IMR-90 (cell line): ENCODE measurements around the gene LDB2. TPM values are rescaled to one million over a fixed set of nuclear protein-coding genes. Genes with fewer than 3 reads are reported as not detected.

Experiments
- ATAC-seq: fragments of 200-7000 bp; cut with Tn5 transposase; 2 replicates; pipeline ENCODE4 v1.9.1; 2020; ENCODE audit warnings: low read depth, mild to moderate bottlenecking, moderate library complexity
- BruUV-seq: library from RNA; stranded (reverse); fragments of 400-500 nt; replicated peaks from 2 replicates; lab custom pipeline; 2021; lab: Mats Ljungman, UMichigan
- CTCF ChIA-PET: fragments of 300-600 bp; formaldehyde crosslinking; extraction: SDS; loops from one replicate; lab custom pipeline; 2021; ENCODE audit warnings: antibody characterized with exemption; lab: Yijun Ruan, JAX
- POLR2A ChIA-PET: fragments of 300-600 bp; sonication (Branson Sonifier 250); formaldehyde crosslinking; loops from one replicate; lab custom pipeline; 2022; ENCODE audit warnings: antibody characterized with exemption; ENCODE audit not compliant: unreplicated experiment; lab: Charles Lee
- DNase-seq: peaks from one replicate; pipeline ENCODE4 v3.0.0; 2013
- H2AFZ ChIP-seq: replicated peaks from 2 replicates; pipeline ENCODE3; 2013; ENCODE audit warnings: low read length, mild to moderate bottlenecking; ENCODE audit not compliant: poor library complexity
- H2AK5ac ChIP-seq: 2 replicates; pipeline ENCODE4 v1.6.1; 2013; ENCODE audit warnings: low read depth, low read length, inconsistent platforms
- H2AK9ac ChIP-seq: replicated peaks from 2 replicates; pipeline ENCODE3; 2013; ENCODE audit warnings: mild to moderate bottlenecking, low read depth, low read length, moderate library complexity; ENCODE audit not compliant: poor library complexity
- H2BK120ac ChIP-seq: 2 replicates; pipeline ENCODE4 v1.6.1; 2013; ENCODE audit warnings: low read depth, low read length, inconsistent platforms
- H2BK15ac ChIP-seq: 3 replicates; pipeline ENCODE4 v1.6.1; 2013; ENCODE audit warnings: low read depth, low read length, inconsistent platforms
- H2BK20ac ChIP-seq: 2 replicates; pipeline ENCODE4 v1.6.1; 2013; ENCODE audit warnings: low read depth, mild to moderate bottlenecking, inconsistent platforms, low read length, moderate library complexity
- H2BK5ac ChIP-seq: 2 replicates; pipeline ENCODE4 v1.6.1; 2013; ENCODE audit warnings: mild to moderate bottlenecking, low read depth, low read length, inconsistent platforms; ENCODE audit not compliant: poor library complexity, severe bottlenecking
- H3K14ac ChIP-seq: replicated peaks from 2 replicates; pipeline ENCODE4 v1.6.1; 2013; ENCODE audit warnings: low read depth, low read length, inconsistent platforms
- H3K18ac ChIP-seq: 2 replicates; pipeline ENCODE4 v1.6.1; 2013; ENCODE audit warnings: low read depth, low read length, control low read depth
- H3K23ac ChIP-seq: 2 replicates; pipeline ENCODE4 v1.6.1; 2013; ENCODE audit warnings: low read depth, low read length, inconsistent platforms
- H3K27ac ChIP-seq: 2 replicates; pipeline ENCODE4 v1.5.1; 2013; ENCODE audit warnings: mild to moderate bottlenecking, control low read depth, low read length; ENCODE audit not compliant: insufficient read depth
- H3K27me3 ChIP-seq: 2 replicates; pipeline ENCODE4 v1.6.1; 2013; ENCODE audit warnings: low read length; ENCODE audit not compliant: control insufficient read depth, insufficient read depth
- H3K36me3 ChIP-seq: 2 replicates; pipeline ENCODE4 v1.6.1; 2013; ENCODE audit warnings: low read length, mixed read lengths; ENCODE audit not compliant: control insufficient read depth, insufficient read depth
- H3K4ac ChIP-seq: 2 replicates; pipeline ENCODE4 v1.6.1; 2013; ENCODE audit warnings: low read depth, low read length, inconsistent platforms
- H3K4me1 ChIP-seq: 2 replicates; pipeline ENCODE4 v1.6.1; 2013; ENCODE audit warnings: low read length, mixed read lengths; ENCODE audit not compliant: control insufficient read depth, insufficient read depth
- H3K4me2 ChIP-seq: 2 replicates; pipeline ENCODE4 v1.6.1; 2013; ENCODE audit warnings: low read depth, mild to moderate bottlenecking, control low read depth, low read length, moderate library complexity
- H3K4me3 ChIP-seq: 2 replicates; pipeline ENCODE4 v1.5.1; 2013; ENCODE audit warnings: low read depth, mild to moderate bottlenecking, control low read depth, low read length, moderate library complexity; ENCODE audit not compliant: insufficient read depth
- H3K56ac ChIP-seq: 2 replicates; pipeline ENCODE4 v1.6.1; 2013; ENCODE audit warnings: low read length, inconsistent platforms; ENCODE audit not compliant: insufficient read depth; ENCODE audit errors: extremely low read depth
- H3K79me1 ChIP-seq, 2 experiments: 2 replicates each; pipeline ENCODE4 v1.6.1; 2013; ENCODE audit warnings: low read length in 2 of 2, inconsistent platforms in 1 of 2, low read depth in 1 of 2
- H3K9ac ChIP-seq: 2 replicates; pipeline ENCODE4 v1.6.1; 2013; ENCODE audit warnings: low read depth, low read length, control low read depth
- H3K9me1 ChIP-seq: 2 replicates; pipeline ENCODE4 v1.6.1; 2013; ENCODE audit warnings: low read length, inconsistent platforms; ENCODE audit not compliant: insufficient read depth
- H3K9me3 ChIP-seq: 2 replicates; pipeline ENCODE4 v1.6.1; 2013; ENCODE audit warnings: low read length; ENCODE audit not compliant: control insufficient read depth, insufficient read depth
- H4K20me1 ChIP-seq: 2 replicates; pipeline ENCODE4 v1.6.1; 2013; ENCODE audit warnings: low read length, inconsistent platforms; ENCODE audit not compliant: insufficient read depth
- H4K5ac ChIP-seq: 2 replicates; pipeline ENCODE4 v1.6.1; 2013; ENCODE audit warnings: mild to moderate bottlenecking, low read depth, low read length, control low read depth
- H4K8ac ChIP-seq, 2 experiments: 2 replicates each; pipeline ENCODE4 v1.6.1; 2013; ENCODE audit warnings: low read depth in 2 of 2, low read length in 2 of 2, control low read depth in 1 of 2, inconsistent platforms in 1 of 2
- H4K91ac ChIP-seq: 2 replicates; pipeline ENCODE4 v1.6.1; 2013; ENCODE audit warnings: low read depth, low read length, inconsistent platforms; ENCODE audit not compliant: insufficient read depth
- CEBPB ChIP-seq: IDR thresholded peaks from 2 replicates; pipeline ENCODE4 v1.6.1; 2012; ENCODE audit warnings: low read depth, low read length, improper control_type of control experiment
- CTCF ChIP-seq: conservative IDR thresholded peaks from 2 replicates; pipeline ENCODE4 v1.5.1; 2012; ENCODE audit warnings: mild to moderate bottlenecking, low read depth, low read length, improper control_type of control experiment
- FOS ChIP-seq: fragments of 150-350 bp; IDR thresholded peaks from 2 replicates; pipeline ENCODE4 v1.6.1; 2016; ENCODE audit warnings: low read depth, low read length
- MAFK ChIP-seq: IDR thresholded peaks from 2 replicates; pipeline ENCODE4 v1.6.1; 2012; ENCODE audit warnings: low read depth, low read length, improper control_type of control experiment
- MAZ ChIP-seq: IDR thresholded peaks from 2 replicates; pipeline ENCODE4 v1.6.1; 2012; ENCODE audit warnings: low read depth, mild to moderate bottlenecking, low read length, improper control_type of control experiment, moderate library complexity, borderline replicate concordance
- NFE2L2 ChIP-seq: fragments of 150-350 bp; IDR thresholded peaks from 2 replicates; pipeline ENCODE4 v1.6.1; 2016; ENCODE audit warnings: low read depth, mild to moderate bottlenecking, low read length
- POLR2A ChIP-seq: IDR thresholded peaks from 2 replicates; pipeline ENCODE4 v1.6.1; 2012; ENCODE audit warnings: mild to moderate bottlenecking, low read depth, low read length
- RAD21 ChIP-seq: IDR thresholded peaks from 2 replicates; pipeline ENCODE4 v1.6.1; 2012; ENCODE audit warnings: low read length, improper control_type of control experiment
- SMC3 ChIP-seq: fragments of 150-350 bp; IDR thresholded peaks from 2 replicates; pipeline ENCODE4 v1.6.1; 2016; ENCODE audit warnings: low read depth, mild to moderate bottlenecking, antibody characterized with exemption, low read length, moderate library complexity
- WGBS, 2 experiments: methylation state at CpG; one replicate each; pipeline versions ENCODE4 v1.1.5 to v1.1.7; 2013; ENCODE audit warnings: missing lambda C conversion rate in 2 of 2; ENCODE audit not compliant: insufficient read length in 1 of 2; ENCODE audit errors: extremely low coverage in 2 of 2; 5-methylcytosine and 5-hydroxymethylcytosine counted together
- dilution Hi-C: fragments of 300-500 bp; cut with HindIII; formaldehyde crosslinking; loops from one replicate; pipeline ENCODE4 v1.14.3; 2018; ENCODE audit warnings: low sequenced_read_pairs; ENCODE audit not compliant: unreplicated experiment
- in situ Hi-C: fragments of 300-500 bp; cut with MboI; formaldehyde crosslinking; loops from 3 replicates; pipeline ENCODE4 v1.14.3; 2019; ENCODE audit warnings: low sequenced_read_pairs, inconsistent platforms, mixed read lengths
- intact Hi-C: fragments of 100-400 bp; cut with micrococcal nuclease; formaldehyde crosslinking; loops from 2 replicates; pipeline ENCODE4 v1.10.0; 2022
- polyA plus RNA-seq, 3 experiments: library from polyadenylated mRNA; depleted of rRNA; stranded (reverse); fragments of >200 nt; gene quantifications; 2 replicates each; pipeline ENCODE4 v1.2.3, GENCODE V29; 2012; ENCODE audit warnings: low replicate concordance in 1 of 3
- total RNA-seq: library from RNA; depleted of rRNA; stranded (reverse); fragments of >200 nt; gene quantifications from 2 replicates; pipeline ENCODE4 v1.2.3, GENCODE V29; 2012

The LDB2 gene
- total and polyA plus RNA-seq, 2 of the 4 experiments (the other 2 are of a cell fraction): 67.9 to 116 TPM

- peaks cover 8% of the 10 kb centered on the region for H3K4me1 ChIP-seq
- no peak overlapping the region for H3K23ac ChIP-seq
- no peaks in the 10 kb centered on the region for H4K20me1 ChIP-seq
- H3K18ac ChIP-seq: no peak overlapping the region
- H3K9me1 ChIP-seq: no peaks in the 10 kb centered on the region
- no peaks in the 10 kb centered on the region for H3K27me3 ChIP-seq
- no peak overlapping the region for H3K4ac ChIP-seq
- H2BK15ac ChIP-seq: no peak overlapping the region
- H3K56ac ChIP-seq: no peak overlapping the region
- DNase-seq: no peak
- intact Hi-C loops: no loop called here
- H3K14ac ChIP-seq: no peak overlapping the region
- no peaks in the 10 kb centered on the region for H3K36me3 ChIP-seq
- no peak overlapping the region for H3K27ac ChIP-seq
- H4K91ac ChIP-seq: no peak overlapping the region
- no peak overlapping the region for H3K4me2 ChIP-seq
- H4K8ac ChIP-seq: no peak overlapping the region
- no peak for ATAC-seq
- H2AK5ac ChIP-seq: no peak overlapping the region
- no peak overlapping the region for H4K5ac ChIP-seq
- H3K9me3 ChIP-seq: 0 out of 2 replicates have a peak, but pooled peaks cover 1% of the 10 kb centered on the region
- no peak overlapping the region for H2BK20ac ChIP-seq
- TF ChIP-seq NFE2L2: no peak
- no peak for TF ChIP-seq MAZ
- no peak for TF ChIP-seq CTCF
- TF ChIP-seq MAFK: no peak
- TF ChIP-seq CEBPB: no peak
- TF ChIP-seq POLR2A: no peak
- no peak for TF ChIP-seq RAD21
- no peak for TF ChIP-seq SMC3
- no peak for TF ChIP-seq FOS
- H3K9ac ChIP-seq: no peak overlapping the region
- dilution Hi-C loops: no loop called here
- BruUV-seq: no TSS peak
- in situ Hi-C loops: no loop called here
- H3K79me1 ChIP-seq: no peaks in the 10 kb centered on the region; a peak in 1 of 4 replicates
- CTCF ChIA-PET: interaction anchor here (1.0 kb wide), 1 partner anchor 39 kb away, joined by 3 read pairs; no protein-coding TSS in a partner anchor
- H2AK9ac ChIP-seq: no peak overlapping the region
- H2BK120ac ChIP-seq: no peak overlapping the region
- WGBS, 2 experiments: no CpG with 5 or more reads among the region's 2 CpGs
- POLR2A ChIA-PET: no interaction called here
- no peak overlapping the region for H2AFZ ChIP-seq
- no peak overlapping the region for H3K4me3 ChIP-seq
- no peak overlapping the region for H2BK5ac ChIP-seq
Observed at GRCh38 chr4:16728849-16729248, 169.6 kb downstream of the LDB2 start.
